Panc1 (cell line): Measurements from ENCODE around the gene PERCC1. TPM values are rescaled to one million over a fixed set of nuclear protein-coding genes. Genes with fewer than 3 reads are reported as not detected.

Experiments
- ATAC-seq: fragments of 200-7000 bp; cut with Tn5 transposase; 2 replicates; pipeline ENCODE4 v1.9.1; 2020; ENCODE audit warnings: mild to moderate bottlenecking, moderate library complexity
- BruUV-seq: library from RNA; stranded (reverse); fragments of 400-500 nt; replicated peaks from 2 replicates; lab custom pipeline; 2021; lab: Mats Ljungman, UMichigan
- CTCF ChIA-PET: fragments of 300-600 bp; sonication (Branson Sonifier 250); formaldehyde crosslinking; loops from one replicate; lab custom pipeline; 2022; ENCODE audit warnings: antibody characterized with exemption; lab: Charles Lee
- POLR2A ChIA-PET: fragments of 300-600 bp; sonication (Branson Sonifier 250); formaldehyde crosslinking; loops from one replicate; lab custom pipeline; 2022; ENCODE audit warnings: antibody characterized with exemption; lab: Charles Lee
- DNase-seq: peaks from one replicate; pipeline ENCODE4 v3.0.0-alpha.2; 2010; ENCODE audit warnings: low read depth, low spot score
- H3K27ac ChIP-seq: 2 replicates; pipeline ENCODE4 v1.5.1; 2011; ENCODE audit warnings: mild to moderate bottlenecking, low read length, inconsistent platforms
- H3K27me3 ChIP-seq: fragments of 200-500 bp; sonication (Bioruptor generic); 2 replicates; pipeline ENCODE4 v1.6.0; 2014; ENCODE audit warnings: low read length, inconsistent platforms; ENCODE audit not compliant: control insufficient read depth, insufficient read depth
- H3K36me3 ChIP-seq: fragments of 200-500 bp; sonication (Bioruptor generic); 2 replicates; pipeline ENCODE4 v1.5.1; 2014; ENCODE audit warnings: inconsistent platforms, mild to moderate bottlenecking, low read length, moderate library complexity; ENCODE audit not compliant: control insufficient read depth, insufficient read depth
- H3K4me1 ChIP-seq: 2 replicates; pipeline ENCODE4 v1.5.1; 2011; ENCODE audit warnings: inconsistent platforms, mild to moderate bottlenecking, low read length, moderate library complexity; ENCODE audit not compliant: control insufficient read depth, insufficient read depth
- H3K4me3 ChIP-seq, 2 experiments: 2 replicates each; pipeline ENCODE4 v1.5.1; 2011 to 2012; ENCODE audit warnings: low read depth in 2 of 2, low read length in 2 of 2, mild to moderate bottlenecking in 2 of 2, inconsistent platforms in 1 of 2, moderate library complexity in 1 of 2
- H3K9me3 ChIP-seq: fragments of 200-500 bp; sonication (Bioruptor generic); 2 replicates; pipeline ENCODE4 v1.5.1; 2014; ENCODE audit warnings: low read depth, mild to moderate bottlenecking, inconsistent platforms, low read length, moderate library complexity; ENCODE audit not compliant: control insufficient read depth, insufficient read depth
- CTCF ChIP-seq: fragments of 450-650 bp; IDR thresholded peaks from 2 replicates; pipeline ENCODE4 v1.5.1; 2017; ENCODE audit warnings: mild to moderate bottlenecking
- POLR2AphosphoS5 ChIP-seq: IDR thresholded peaks from 2 replicates; pipeline ENCODE4 v1.6.1; 2012; ENCODE audit warnings: mild to moderate bottlenecking, low read depth, low read length, moderate library complexity
- REST ChIP-seq, 2 experiments: IDR thresholded peaks; 2 replicates each; pipeline ENCODE4 v1.6.1; 2011 to 2012; ENCODE audit warnings: low read depth in 2 of 2, control low read depth in 1 of 2, low read length in 1 of 2, mild to moderate bottlenecking in 1 of 2, moderate library complexity in 1 of 2; ENCODE audit not compliant: insufficient read depth in 1 of 2
- SIN3A ChIP-seq: IDR thresholded peaks from 2 replicates; pipeline ENCODE4 v1.6.1; 2012; ENCODE audit warnings: low read depth, mild to moderate bottlenecking, low read length, moderate library complexity, borderline replicate concordance; ENCODE audit not compliant: insufficient read depth
- TCF7L2 ChIP-seq: IDR thresholded peaks from 2 replicates; pipeline ENCODE4 v1.6.1; 2011; ENCODE audit warnings: mild to moderate bottlenecking, low read depth, low read length, inconsistent platforms
- in situ Hi-C: cut with HindIII; loops from 2 replicates; pipeline ENCODE4 v1.10.0; 2016; ENCODE audit warnings: low sequenced_read_pairs, low pct_unique_long_range_greater_than_20kb
- intact Hi-C: fragments of 100-400 bp; cut with micrococcal nuclease; formaldehyde crosslinking; loops from one replicate; pipeline ENCODE4 v1.10.0; 2022; ENCODE audit not compliant: unreplicated experiment
- total RNA-seq: library from RNA; stranded (reverse); gene quantifications from one replicate; pipeline ENCODE4 v1.2.1, GENCODE V29; 2021; ENCODE audit not compliant: unreplicated experiment

Gene PERCC1
- total RNA-seq, 1 experiment from 2014 or later = not detected

DNA sequence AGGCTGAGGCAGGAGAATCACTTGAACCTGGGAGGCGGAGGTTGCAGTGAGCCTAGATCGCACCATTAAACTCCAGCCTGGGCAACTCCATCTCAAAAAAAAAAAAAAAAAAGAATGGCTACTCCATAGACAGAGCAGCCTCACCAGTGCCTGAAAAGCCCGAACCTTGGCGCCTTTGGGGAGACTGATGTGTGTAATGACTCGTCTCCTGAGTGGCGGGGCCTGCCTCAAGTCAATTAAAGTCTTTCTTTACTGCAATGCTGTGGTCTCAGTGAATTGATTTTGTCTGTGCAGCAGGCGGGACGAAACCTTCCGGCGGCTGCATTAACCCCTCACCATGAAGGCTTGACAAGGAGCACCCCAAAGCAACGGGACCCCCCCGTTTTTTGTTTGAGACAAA, 6.8 kb upstream of the PERCC1 start:
- TF ChIP-seq CTCF (no peak), SIN3A (no peak)
- no peak overlapping the region for H3K27ac ChIP-seq
- intact Hi-C loops = no loop called here

GRCh38 chr16:1425616-1426370, 5.1 kb upstream of the PERCC1 start:
- CTCF ChIA-PET = no interaction called here
- H3K27me3 ChIP-seq = no peaks in the 10 kb centered on the region
- H3K4me1 ChIP-seq = no peaks in the 10 kb centered on the region
- H3K36me3 ChIP-seq = no peaks in the 10 kb centered on the region; the same call in 1 of the 2 replicates
- POLR2A ChIA-PET = interaction anchor here (1.0 kb wide), 1 partner anchor 11 kb away, joined by 3 read pairs; the partner anchor contains the start of gene UNKL
- TF ChIP-seq REST (IDR thresholded peaks at IDR 0.05; ENCODE audit: insufficient read depth in 1 of 2, low read depth in 2 of 2, low read length in 1 of 2) (no peak), POLR2AphosphoS5 (no peak), TCF7L2 (no peak), SIN3A (no peak), CTCF (no peak)
- H3K4me3 ChIP-seq = no peak overlapping the region
- ATAC-seq (no peak), DNase-seq (no peak)
- H3K27ac ChIP-seq = peak overlapping the region; percentile 34; the same call in 1 of the 2 replicates
- H3K9me3 ChIP-seq = no peaks in the 10 kb centered on the region
- intact Hi-C loops = no loop called here
- in situ Hi-C loops = no loop called here
- no TSS peak for BruUV-seq

More for the DNA sequence above, 6.8 kb upstream of the PERCC1 start:
- no peaks in the 10 kb centered on the region for H3K9me3 ChIP-seq
- no peak for DNase-seq
- CTCF ChIA-PET = interaction anchor here (0.6 kb wide), 1 partner anchor 70 kb away, joined by 5 read pairs; no protein-coding TSS in a partner anchor
- no peaks in the 10 kb centered on the region for H3K27me3 ChIP-seq
- no peak overlapping the region for H3K4me3 ChIP-seq
- BruUV-seq = no TSS peak
- no peak for ATAC-seq
- H3K36me3 ChIP-seq = peaks cover 2% of the 10 kb centered on the region; the same call in 1 of the 2 replicates
- H3K4me1 ChIP-seq = no peaks in the 10 kb centered on the region
- POLR2A ChIA-PET = no interaction called here
- in situ Hi-C loops = no loop called here
